Transverse colon (tissue), 4 donors: Measurements from ENCODE around the gene C1orf198.

ENCODE experiments used
- EP300 ChIP-seq: sonication (generic); formaldehyde crosslinking; IDR thresholded peaks from one replicate; pipeline ENCODE4 v1.6.1; 2017; ENCODE audit warnings: antibody characterized with exemption, low read depth
- POLR2A ChIP-seq: fragments of 450-650 bp; IDR thresholded peaks from one replicate; pipeline ENCODE4 v1.6.1; 2016; ENCODE audit warnings: antibody characterized with exemption, mild to moderate bottlenecking, moderate library complexity
- POLR2AphosphoS5 ChIP-seq, 3 donors: sonication (generic); formaldehyde crosslinking; IDR thresholded peaks; one replicate each; pipeline ENCODE4 v1.6.1; 2016; ENCODE audit warnings: antibody characterized with exemption in 3 of 3
- TF ChIP-seq, protein P1 (sequence below), 5 experiments: fragments of 200-600 bp in 3 of 5; fragments of 450-650 bp in 2 of 5; sonication (generic) in 3 of 5; IDR thresholded peaks; 1 replicate in 2 of 5; 2 replicates in 3 of 5; pipeline ENCODE4 v1.5.1; 2016 to 2017; ENCODE audit warnings: antibody characterized with exemption in 5 of 5, inconsistent platforms in 3 of 5, mild to moderate bottlenecking in 2 of 5, moderate library complexity in 1 of 5

DNA sequence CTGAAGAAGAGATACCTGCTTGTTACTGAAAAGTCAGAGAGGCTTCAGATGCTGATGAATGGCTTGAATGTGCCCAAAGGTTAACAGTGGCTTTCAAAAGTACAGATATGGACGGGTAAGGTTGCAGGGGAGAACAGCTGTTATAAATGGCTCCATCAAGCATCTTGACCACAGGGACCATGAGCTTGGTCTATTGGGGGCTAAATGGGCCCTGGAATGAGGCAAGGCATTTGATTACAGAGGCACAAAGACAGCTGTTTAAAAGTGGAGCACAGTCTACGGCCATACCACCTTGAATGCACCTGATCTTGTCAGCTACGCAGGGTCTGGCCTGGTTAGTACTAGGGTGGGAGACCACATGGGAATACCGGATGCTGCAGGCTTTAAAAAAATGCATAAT, 48.3 kb downstream of the C1orf198 start:
- TF ChIP-seq, protein P1, sequence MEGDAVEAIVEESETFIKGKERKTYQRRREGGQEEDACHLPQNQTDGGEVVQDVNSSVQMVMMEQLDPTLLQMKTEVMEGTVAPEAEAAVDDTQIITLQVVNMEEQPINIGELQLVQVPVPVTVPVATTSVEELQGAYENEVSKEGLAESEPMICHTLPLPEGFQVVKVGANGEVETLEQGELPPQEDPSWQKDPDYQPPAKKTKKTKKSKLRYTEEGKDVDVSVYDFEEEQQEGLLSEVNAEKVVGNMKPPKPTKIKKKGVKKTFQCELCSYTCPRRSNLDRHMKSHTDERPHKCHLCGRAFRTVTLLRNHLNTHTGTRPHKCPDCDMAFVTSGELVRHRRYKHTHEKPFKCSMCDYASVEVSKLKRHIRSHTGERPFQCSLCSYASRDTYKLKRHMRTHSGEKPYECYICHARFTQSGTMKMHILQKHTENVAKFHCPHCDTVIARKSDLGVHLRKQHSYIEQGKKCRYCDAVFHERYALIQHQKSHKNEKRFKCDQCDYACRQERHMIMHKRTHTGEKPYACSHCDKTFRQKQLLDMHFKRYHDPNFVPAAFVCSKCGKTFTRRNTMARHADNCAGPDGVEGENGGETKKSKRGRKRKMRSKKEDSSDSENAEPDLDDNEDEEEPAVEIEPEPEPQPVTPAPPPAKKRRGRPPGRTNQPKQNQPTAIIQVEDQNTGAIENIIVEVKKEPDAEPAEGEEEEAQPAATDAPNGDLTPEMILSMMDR (IDR thresholded peaks at IDR 0.05): no peak
- TF ChIP-seq POLR2AphosphoS5 (IDR thresholded peaks at IDR 0.05): no peak
- no peak for TF ChIP-seq POLR2A
- no peak for TF ChIP-seq EP300
